Measurements from ENCODE around the gene MLST8. TPM values are rescaled to one million over a fixed set of nuclear protein-coding genes. Genes with fewer than 3 reads are reported as not detected.

The MLST8 gene
- total RNA-seq, 2 experiments from 2014 or later = 32.6 to 33.7 TPM

GRCh38 chr16:2187212-2187611 lies 18.0 kb upstream of the MLST8 start:
- H3K27ac Mint-ChIP-seq = no peak overlapping the region
- POLR2A ChIA-PET = no interaction called here
- H3K36me3 Mint-ChIP-seq (ENCODE audit: low read depth) = no peaks in the 10 kb centered on the region
- no peaks in the 10 kb centered on the region for H3K9me3 Mint-ChIP-seq
- no peaks in the 10 kb centered on the region for H3K27me3 Mint-ChIP-seq
- H3K4me1 Mint-ChIP-seq = no peaks in the 10 kb centered on the region
- CTCF ChIA-PET = no interaction called here
- H3K4me3 Mint-ChIP-seq = no peak overlapping the region
- DNase-seq = no peak

- ChIA-PET POLR2A (no interaction called here), CTCF (interaction anchor here (0.6 kb wide), 1 partner anchor 365 kb away, joined by 4 read pairs; no protein-coding TSS in a partner anchor)
- H3K36me3 Mint-ChIP-seq (ENCODE audit: low read depth) = no peaks in the 10 kb centered on the region
- H3K27me3 Mint-ChIP-seq = peaks cover 4% of the 10 kb centered on the region
- H3K4me3 Mint-ChIP-seq = no peak overlapping the region
- H3K27ac Mint-ChIP-seq = no peak overlapping the region
- DNase-seq = no peak
- no peaks in the 10 kb centered on the region for H3K9me3 Mint-ChIP-seq
- H3K4me1 Mint-ChIP-seq = no peaks in the 10 kb centered on the region
Observed at GRCh38 chr16:2188395-2188794, 16.9 kb upstream of the MLST8 start.

GRCh38 chr16:2189252-2189893 lies 15.9 kb upstream of the MLST8 start:
- Mint-ChIP-seq H3K9me3 (no peaks in the 10 kb centered on the region), H3K36me3 (ENCODE audit: low read depth) (no peaks in the 10 kb centered on the region), H3K27me3 (peaks cover 8% of the 10 kb centered on the region), H3K4me1 (no peaks in the 10 kb centered on the region), H3K4me3 (no peak overlapping the region), H3K27ac (no peak overlapping the region)
- DNase-seq = no peak
- POLR2A ChIA-PET = no interaction called here
- CTCF ChIA-PET = no interaction called here

- CTCF ChIA-PET = no interaction called here
- peaks cover 15% of the 10 kb centered on the region for H3K27me3 Mint-ChIP-seq
- no peaks in the 10 kb centered on the region for H3K9me3 Mint-ChIP-seq
- POLR2A ChIA-PET = no interaction called here
- H3K4me3 Mint-ChIP-seq = no peak overlapping the region
- DNase-seq = no peak
- peaks cover 3% of the 10 kb centered on the region for H3K4me1 Mint-ChIP-seq
- H3K27ac Mint-ChIP-seq = no peak overlapping the region
- no peaks in the 10 kb centered on the region for H3K36me3 Mint-ChIP-seq (ENCODE audit: low read depth)
Observed at GRCh38 chr16:2190002-2190658, 15.1 kb upstream of the MLST8 start.

- H3K4me3 Mint-ChIP-seq = no peak overlapping the region
- no peak for DNase-seq
- POLR2A ChIA-PET = interaction anchor here (0.6 kb wide), 1 partner anchor 339 kb away, joined by 3 read pairs; no protein-coding TSS in a partner anchor
- peaks cover 21% of the 10 kb centered on the region for H3K27me3 Mint-ChIP-seq
- peaks cover 3% of the 10 kb centered on the region for H3K4me1 Mint-ChIP-seq
- H3K9me3 Mint-ChIP-seq = no peaks in the 10 kb centered on the region
- no peaks in the 10 kb centered on the region for H3K36me3 Mint-ChIP-seq (ENCODE audit: low read depth)
- H3K27ac Mint-ChIP-seq = no peak overlapping the region
- CTCF ChIA-PET = no interaction called here
Observed at GRCh38 chr16:2190659-2191445, 14.4 kb upstream of the MLST8 start.

GRCh38 chr16:2191446-2191706 lies 13.9 kb upstream of the MLST8 start:
- H3K27me3 Mint-ChIP-seq = peaks cover 21% of the 10 kb centered on the region
- ChIA-PET CTCF (no interaction called here), POLR2A (interaction anchor here (0.6 kb wide), 1 partner anchor 338 kb away, joined by 3 read pairs; no protein-coding TSS in a partner anchor)
- no peak overlapping the region for H3K27ac Mint-ChIP-seq
- no peak overlapping the region for H3K4me3 Mint-ChIP-seq
- peaks cover 3% of the 10 kb centered on the region for H3K4me1 Mint-ChIP-seq
- DNase-seq = no peak
- H3K36me3 Mint-ChIP-seq (ENCODE audit: low read depth) = no peaks in the 10 kb centered on the region
- no peaks in the 10 kb centered on the region for H3K9me3 Mint-ChIP-seq

GRCh38 chr16:2194166-2194834 lies 11.0 kb upstream of the MLST8 start:
- ChIA-PET POLR2A (interaction anchor here (0.8 to 3.1 kb wide), 5 partner anchors 11 to 57 kb away, joined by 3 to 18 read pairs (median 6); partner anchors contain the start of genes ECI1, MLST8, PGP and TRAF7), CTCF (interaction anchor here (0.5 to 2.0 kb wide), 8 partner anchors 9 to 307 kb away, joined by 3 to 15 read pairs (median 4); partner anchors contain the start of gene ECI1)
- Mint-ChIP-seq H3K4me1 (peaks cover 3% of the 10 kb centered on the region), H3K4me3 (no peak overlapping the region), H3K27ac (no peak overlapping the region), H3K27me3 (peaks cover 43% of the 10 kb centered on the region), H3K36me3 (ENCODE audit: low read depth) (no peaks in the 10 kb centered on the region), H3K9me3 (no peaks in the 10 kb centered on the region)
- no peak for DNase-seq

- H3K9me3 Mint-ChIP-seq = no peaks in the 10 kb centered on the region
- no peak overlapping the region for H3K27ac Mint-ChIP-seq
- H3K4me1 Mint-ChIP-seq = peaks cover 3% of the 10 kb centered on the region
- ChIA-PET POLR2A (interaction anchor here (1.4 to 3.1 kb wide), 4 partner anchors 10 to 57 kb away, joined by 4 to 18 read pairs (median 6); partner anchors contain the start of genes ECI1, MLST8, PGP and TRAF7), CTCF (interaction anchor here (0.5 to 2.0 kb wide), 9 partner anchors 9 to 306 kb away, joined by 3 to 15 read pairs (median 4); partner anchors contain the start of genes ECI1 and TRAF7)
- no peaks in the 10 kb centered on the region for H3K36me3 Mint-ChIP-seq (ENCODE audit: low read depth)
- H3K4me3 Mint-ChIP-seq = no peak overlapping the region
- peaks cover 43% of the 10 kb centered on the region for H3K27me3 Mint-ChIP-seq
- peak; percentile 55 for DNase-seq
Observed at GRCh38 chr16:2194852-2195321, 10.4 kb upstream of the MLST8 start.

GRCh38 chr16:2195322-2196161 lies 9.7 kb upstream of the MLST8 start:
- Mint-ChIP-seq H3K36me3 (ENCODE audit: low read depth) (no peaks in the 10 kb centered on the region), H3K4me3 (no peak overlapping the region), H3K4me1 (peaks cover 3% of the 10 kb centered on the region), H3K27me3 (peaks cover 47% of the 10 kb centered on the region), H3K27ac (no peak overlapping the region), H3K9me3 (no peaks in the 10 kb centered on the region)
- no peak for DNase-seq
- ChIA-PET POLR2A (interaction anchor here (1.4 to 3.1 kb wide), 5 partner anchors 9 to 56 kb away, joined by 3 to 18 read pairs (median 6); partner anchors contain the start of genes ECI1, MLST8, PGP and TRAF7), CTCF (interaction anchor here (0.8 to 2.0 kb wide), 8 partner anchors 8 to 306 kb away, joined by 3 to 15 read pairs (median 4); partner anchors contain the start of genes ECI1 and TRAF7)

- POLR2A ChIA-PET = interaction anchor here (1.5 to 1.9 kb wide), 2 partner anchors 25 to 41 kb away, joined by 3 to 6 read pairs; partner anchors contain the start of gene TRAF7
- no peak within 1 kb of the TSS for H3K4me3 Mint-ChIP-seq
- H3K27me3 Mint-ChIP-seq = peaks cover 48% of the 10 kb centered on the region
- DNase-seq = no peak
- H3K4me1 Mint-ChIP-seq = peaks cover 3% of the 10 kb centered on the region
- CTCF ChIA-PET = no interaction called here
- H3K36me3 Mint-ChIP-seq (ENCODE audit: low read depth) = no peaks in the 10 kb centered on the region
- no peaks in the 10 kb centered on the region for H3K9me3 Mint-ChIP-seq
- H3K27ac Mint-ChIP-seq = no peak within 1 kb of the TSS
Observed at GRCh38 chr16:2196162-2196980, 8.9 kb upstream of the MLST8 start, which contains the start of gene CASKIN1. CASKIN1 (minus strand) TSS chr16:2196605; CDS start chr16:2196432, 173 bp downstream.

- ChIA-PET CTCF (no interaction called here), POLR2A (no interaction called here)
- no peaks in the 10 kb centered on the region for H3K36me3 Mint-ChIP-seq (ENCODE audit: low read depth)
- H3K27me3 Mint-ChIP-seq = peaks cover 51% of the 10 kb centered on the region
- DNase-seq = no peak
- H3K4me3 Mint-ChIP-seq = no peak overlapping the region
- no peaks in the 10 kb centered on the region for H3K9me3 Mint-ChIP-seq
- H3K27ac Mint-ChIP-seq = no peak overlapping the region
- peaks cover 3% of the 10 kb centered on the region for H3K4me1 Mint-ChIP-seq
Observed at GRCh38 chr16:2196981-2197511, 8.2 kb upstream of the MLST8 start.
